ENCODE data around the gene PDE12.

The PDE12 gene

GRCh38 chr3:57569859-57570450 lies 13.9 kb downstream of the PDE12 start:
- DNase-seq (ENCODE audit: low spot score) = no peak
- no peak for TF ChIP-seq CTCF (IDR thresholded peaks at IDR 0.05; ENCODE audit: extremely low read depth, insufficient read depth, missing control alignments)
- in situ Hi-C loops (cut with MboI; ENCODE audit: low pct_unique_long_range_greater_than_20kb, low sequenced_read_pairs, unreplicated experiment) = loop anchor here (25.0 kb wide), 1 partner anchor 383 kb away; the partner anchor contains the start of gene HESX1

GRCh38 chr3:57570878-57571277 lies 14.8 kb downstream of the PDE12 start:
- TF ChIP-seq CTCF (IDR thresholded peaks at IDR 0.05; ENCODE audit: extremely low read depth, insufficient read depth, missing control alignments) = no peak
- DNase-seq (ENCODE audit: low spot score) = no peak
- in situ Hi-C loops (cut with MboI; ENCODE audit: low pct_unique_long_range_greater_than_20kb, low sequenced_read_pairs, unreplicated experiment) = loop anchor here (25.0 kb wide), 1 partner anchor 384 kb away; the partner anchor contains the start of gene HESX1

- TF ChIP-seq CTCF (IDR thresholded peaks at IDR 0.05; ENCODE audit: extremely low read depth, insufficient read depth, missing control alignments) = no peak
- DNase-seq (ENCODE audit: low spot score) = no peak
- in situ Hi-C loops (cut with MboI; ENCODE audit: low pct_unique_long_range_greater_than_20kb, low sequenced_read_pairs, unreplicated experiment) = loop anchor here (25.0 kb wide), 1 partner anchor 385 kb away; the partner anchor contains the start of gene HESX1
These were observed 16.0 kb downstream of the PDE12 start for GRCh38 chr3:57572096-57572495.

DNA sequence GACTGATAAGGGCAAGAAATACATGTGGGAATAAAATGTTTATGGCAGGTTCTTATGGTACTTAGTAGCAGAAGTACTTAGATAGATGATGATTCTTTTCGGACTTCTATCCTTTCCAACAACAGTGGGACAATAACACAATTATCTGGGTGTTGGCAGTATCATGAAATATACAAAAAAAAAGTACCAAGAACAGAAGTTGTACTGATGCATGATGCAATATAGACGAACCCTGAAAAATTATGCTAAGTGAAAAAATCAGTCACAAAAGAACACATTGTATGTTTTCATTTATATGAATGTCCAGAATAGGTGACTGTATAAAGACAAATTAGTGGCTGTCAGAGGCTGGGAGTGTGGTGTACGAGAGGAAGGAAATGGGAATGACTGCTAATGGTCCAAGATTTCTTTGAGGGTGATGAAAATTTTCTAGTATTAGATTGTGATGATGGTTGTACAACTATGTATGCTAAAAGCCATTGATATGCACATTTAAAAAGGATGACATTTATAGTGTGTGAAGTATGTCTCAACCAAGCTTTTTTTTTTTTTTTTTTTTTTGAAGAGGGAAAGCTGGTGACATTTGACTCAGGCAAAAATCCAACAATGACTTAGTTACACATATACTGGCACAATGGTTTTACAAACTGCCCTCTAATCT lies 20.0 kb downstream of the PDE12 start:
- DNase-seq (ENCODE audit: low spot score) = no peak
- TF ChIP-seq CTCF (IDR thresholded peaks at IDR 0.05; ENCODE audit: extremely low read depth, insufficient read depth, missing control alignments) = no peak

DNA sequence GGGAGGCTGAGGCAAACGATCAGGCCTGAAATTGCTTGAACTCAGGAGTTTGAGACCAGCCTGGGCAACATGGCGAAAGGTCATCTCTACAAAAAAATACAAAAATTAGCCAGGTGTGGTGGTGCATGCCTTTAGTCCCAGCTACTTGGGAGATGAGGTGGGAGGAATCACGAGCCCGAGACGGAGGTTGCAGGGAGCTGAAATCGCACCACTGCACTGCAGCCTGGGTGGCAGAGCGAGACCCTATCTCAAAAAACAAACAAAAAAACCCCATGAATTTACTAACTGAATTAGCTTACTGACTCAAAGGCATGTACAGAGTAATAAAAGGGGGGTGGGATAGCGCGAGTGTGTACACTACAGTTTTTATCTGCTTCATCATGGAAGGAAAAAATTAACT lies 21.7 kb downstream of the PDE12 start:
- no peak for DNase-seq (ENCODE audit: low spot score)
- no peak for TF ChIP-seq CTCF (IDR thresholded peaks at IDR 0.05; ENCODE audit: extremely low read depth, insufficient read depth, missing control alignments)
- in situ Hi-C loops (cut with MboI; ENCODE audit: low pct_unique_long_range_greater_than_20kb, low sequenced_read_pairs, unreplicated experiment) = no loop called here

More for the DNA sequence above, 20.0 kb downstream of the PDE12 start:
- in situ Hi-C loops (cut with MboI; ENCODE audit: low pct_unique_long_range_greater_than_20kb, low sequenced_read_pairs, unreplicated experiment) = no loop called here

DNA sequence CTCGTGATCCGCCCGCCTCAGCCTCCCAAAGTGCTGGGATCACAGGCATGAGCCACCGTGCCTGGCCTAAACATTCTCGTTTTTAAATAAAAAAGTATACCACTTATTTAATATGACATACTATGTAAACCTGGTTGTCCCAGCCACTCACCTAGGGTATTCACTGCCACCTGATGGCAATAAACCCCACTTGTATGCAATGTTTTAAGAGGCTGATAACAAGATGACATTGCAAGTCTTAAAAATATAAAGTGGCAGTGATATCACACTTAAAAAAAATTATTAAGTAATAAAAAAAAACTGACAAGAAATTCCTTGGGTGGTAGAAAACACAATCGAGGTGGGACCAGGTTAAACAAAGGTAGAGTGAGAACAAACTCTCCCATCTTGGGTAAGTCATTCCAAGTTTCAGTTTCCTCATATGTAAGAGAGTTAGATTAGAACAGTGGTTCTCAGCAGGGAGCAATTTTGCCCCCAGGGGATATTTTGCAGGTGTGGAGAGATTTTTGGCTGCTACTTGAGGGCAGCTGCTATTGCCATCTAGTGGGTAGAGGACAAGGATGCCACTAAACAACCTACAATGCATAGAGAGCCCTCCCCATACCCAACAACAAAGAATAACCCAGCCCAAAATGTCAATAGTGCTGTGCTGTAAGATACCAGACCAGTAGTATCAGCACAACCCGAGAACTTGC lies 26.5 kb downstream of the PDE12 start:
- TF ChIP-seq CTCF (IDR thresholded peaks at IDR 0.05; ENCODE audit: extremely low read depth, insufficient read depth, missing control alignments) = peak; percentile 25
- DNase-seq (ENCODE audit: low spot score) = no peak
- in situ Hi-C loops (cut with MboI; ENCODE audit: low pct_unique_long_range_greater_than_20kb, low sequenced_read_pairs, unreplicated experiment) = no loop called here
